Measurements from ENCODE around the gene HPCAL4.

Gene HPCAL4

DNA sequence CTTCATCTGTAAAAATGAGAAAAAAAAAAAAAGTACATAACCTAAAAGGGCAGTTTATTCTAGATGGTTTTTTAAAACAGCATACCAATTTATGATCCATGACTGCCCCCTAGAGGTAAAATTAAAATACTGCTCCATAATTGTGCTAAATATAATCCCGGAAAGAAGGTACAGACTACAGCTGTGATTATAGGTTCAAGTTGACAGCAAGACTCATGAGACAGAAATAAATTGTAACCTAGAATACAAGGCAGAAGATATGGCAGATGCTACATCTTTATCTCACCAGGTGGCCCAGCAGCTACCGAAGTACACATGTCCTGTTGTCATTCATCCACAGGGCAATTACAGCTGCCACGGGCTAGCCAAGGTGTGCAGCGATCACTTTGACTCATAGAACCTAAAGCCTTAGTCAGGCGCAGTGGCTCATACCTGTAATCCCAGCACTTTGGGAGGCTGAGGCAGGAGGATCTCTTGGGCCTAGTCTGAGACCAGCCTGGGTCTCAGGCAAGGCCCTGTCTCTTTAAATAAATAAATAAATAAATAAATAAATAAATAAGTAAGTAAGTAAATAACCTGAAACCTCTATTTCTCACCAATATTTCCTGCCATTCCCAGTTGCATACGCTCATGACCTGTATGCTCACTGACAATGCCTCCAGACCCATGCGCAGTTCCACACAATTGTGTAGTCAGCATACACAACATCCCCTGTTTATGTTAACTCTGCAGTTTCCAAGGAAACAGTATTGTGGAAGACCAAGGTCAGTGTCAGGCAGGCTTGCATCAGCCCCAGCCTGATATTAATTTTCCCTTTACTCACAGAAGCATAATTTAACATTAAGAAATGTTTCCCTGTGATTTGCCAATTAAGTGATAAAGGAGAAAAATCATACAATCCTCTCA is 29.1 kb upstream of the HPCAL4 start (continued):
- TF ChIP-seq ZNF202 (tag by site-specific recombination; IDR thresholded peaks at IDR 0.05; ENCODE audit: borderline replicate concordance) (no peak), HOXA7 (CRISPR knock-in tag; IDR thresholded peaks at IDR 0.05; ENCODE audit: borderline replicate concordance) (no peak), ZNF10 (tag by site-specific recombination; IDR thresholded peaks at IDR 0.05) (no peak), SCRT2 (tag by site-specific recombination; IDR thresholded peaks at IDR 0.05) (no peak), ZNF707 (tag by site-specific recombination; IDR thresholded peaks at IDR 0.05) (peak; percentile 15; the same call in 1 of the 2 replicates), ZSCAN23 (tag by site-specific recombination; IDR thresholded peaks at IDR 0.05) (no peak), ZSCAN30 (tag by site-specific recombination; IDR thresholded peaks at IDR 0.05) (no peak; the same call in 1 of the 2 replicates), ZNF274 (IDR thresholded peaks at IDR 0.05; ENCODE audit: low read length) (no peak), ZNF274 (tag by site-specific recombination; IDR thresholded peaks at IDR 0.05; ENCODE audit: borderline replicate concordance) (no peak), ZEB2 (tag by site-specific recombination; IDR thresholded peaks at IDR 0.05) (no peak; the same call in 1 of the 2 replicates), ZNF157 (tag by site-specific recombination; IDR thresholded peaks at IDR 0.05) (no peak), ZIC2 (tag by site-specific recombination; IDR thresholded peaks at IDR 0.05) (no peak), GLI4 (tag by site-specific recombination; IDR thresholded peaks at IDR 0.05) (no peak), YY2 (tag by site-specific recombination; IDR thresholded peaks at IDR 0.05) (no peak), ZNF366 (tag by site-specific recombination; conservative IDR thresholded peaks at IDR 0.05) (peak; percentile 29; the same call in 1 of the 2 replicates), ZNF585B (tag by site-specific recombination; IDR thresholded peaks at IDR 0.05) (no peak), ZNF514 (tag by site-specific recombination; IDR thresholded peaks at IDR 0.05) (peak; percentile 66; the same call in 1 of the 2 replicates), ZNF266 (tag by site-specific recombination; IDR thresholded peaks at IDR 0.05; ENCODE audit: low read depth) (peak; percentile 80), ZXDB (tag by site-specific recombination; IDR thresholded peaks at IDR 0.05) (peak; percentile 83), ZNF138 (tag by site-specific recombination; IDR thresholded peaks at IDR 0.05; ENCODE audit: borderline replicate concordance) (no peak), ZNF391 (tag by site-specific recombination; IDR thresholded peaks at IDR 0.05; ENCODE audit: borderline replicate concordance, low read depth) (no peak), ZNF510 (tag by site-specific recombination; IDR thresholded peaks at IDR 0.05; ENCODE audit: insufficient replicate concordance) (peak; percentile 84), SALL2 (tag by site-specific recombination; IDR thresholded peaks at IDR 0.05; ENCODE audit: borderline replicate concordance) (no peak), ZFP41 (tag by site-specific recombination; IDR thresholded peaks at IDR 0.05; ENCODE audit: borderline replicate concordance) (no peak), ZNF560 (tag by site-specific recombination; IDR thresholded peaks at IDR 0.05; ENCODE audit: borderline replicate concordance) (peak; percentile 87), MYNN (tag by site-specific recombination; IDR thresholded peaks at IDR 0.05; ENCODE audit: borderline replicate concordance) (no peak), ZNF791 (tag by site-specific recombination; IDR thresholded peaks at IDR 0.05) (peak; percentile 33; the same call in 1 of the 2 replicates), ZNF211 (tag by site-specific recombination; IDR thresholded peaks at IDR 0.05; ENCODE audit: low read depth) (no peak)
- TF ChIP-seq, protein P1, sequence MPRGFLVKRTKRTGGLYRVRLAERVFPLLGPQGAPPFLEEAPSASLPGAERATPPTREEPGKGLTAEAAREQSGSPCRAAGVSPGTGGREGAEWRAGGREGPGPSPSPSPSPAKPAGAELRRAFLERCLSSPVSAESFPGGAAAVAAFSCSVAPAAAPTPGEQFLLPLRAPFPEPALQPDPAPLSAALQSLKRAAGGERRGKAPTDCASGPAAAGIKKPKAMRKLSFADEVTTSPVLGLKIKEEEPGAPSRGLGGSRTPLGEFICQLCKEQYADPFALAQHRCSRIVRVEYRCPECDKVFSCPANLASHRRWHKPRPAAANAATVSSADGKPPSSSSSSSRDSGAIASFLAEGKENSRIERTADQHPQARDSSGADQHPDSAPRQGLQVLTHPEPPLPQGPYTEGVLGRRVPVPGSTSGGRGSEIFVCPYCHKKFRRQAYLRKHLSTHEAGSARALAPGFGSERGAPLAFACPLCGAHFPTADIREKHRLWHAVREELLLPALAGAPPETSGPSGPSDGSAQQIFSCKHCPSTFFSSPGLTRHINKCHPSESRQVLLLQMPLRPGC (tag by site-specific recombination; IDR thresholded peaks at IDR 0.05), result no peak
- TF ChIP-seq, protein P2, sequence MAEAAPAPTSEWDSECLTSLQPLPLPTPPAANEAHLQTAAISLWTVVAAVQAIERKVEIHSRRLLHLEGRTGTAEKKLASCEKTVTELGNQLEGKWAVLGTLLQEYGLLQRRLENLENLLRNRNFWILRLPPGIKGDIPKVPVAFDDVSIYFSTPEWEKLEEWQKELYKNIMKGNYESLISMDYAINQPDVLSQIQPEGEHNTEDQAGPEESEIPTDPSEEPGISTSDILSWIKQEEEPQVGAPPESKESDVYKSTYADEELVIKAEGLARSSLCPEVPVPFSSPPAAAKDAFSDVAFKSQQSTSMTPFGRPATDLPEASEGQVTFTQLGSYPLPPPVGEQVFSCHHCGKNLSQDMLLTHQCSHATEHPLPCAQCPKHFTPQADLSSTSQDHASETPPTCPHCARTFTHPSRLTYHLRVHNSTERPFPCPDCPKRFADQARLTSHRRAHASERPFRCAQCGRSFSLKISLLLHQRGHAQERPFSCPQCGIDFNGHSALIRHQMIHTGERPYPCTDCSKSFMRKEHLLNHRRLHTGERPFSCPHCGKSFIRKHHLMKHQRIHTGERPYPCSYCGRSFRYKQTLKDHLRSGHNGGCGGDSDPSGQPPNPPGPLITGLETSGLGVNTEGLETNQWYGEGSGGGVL (tag by site-specific recombination; IDR thresholded peaks at IDR 0.05), result no peak
- TF ChIP-seq, protein P3, sequence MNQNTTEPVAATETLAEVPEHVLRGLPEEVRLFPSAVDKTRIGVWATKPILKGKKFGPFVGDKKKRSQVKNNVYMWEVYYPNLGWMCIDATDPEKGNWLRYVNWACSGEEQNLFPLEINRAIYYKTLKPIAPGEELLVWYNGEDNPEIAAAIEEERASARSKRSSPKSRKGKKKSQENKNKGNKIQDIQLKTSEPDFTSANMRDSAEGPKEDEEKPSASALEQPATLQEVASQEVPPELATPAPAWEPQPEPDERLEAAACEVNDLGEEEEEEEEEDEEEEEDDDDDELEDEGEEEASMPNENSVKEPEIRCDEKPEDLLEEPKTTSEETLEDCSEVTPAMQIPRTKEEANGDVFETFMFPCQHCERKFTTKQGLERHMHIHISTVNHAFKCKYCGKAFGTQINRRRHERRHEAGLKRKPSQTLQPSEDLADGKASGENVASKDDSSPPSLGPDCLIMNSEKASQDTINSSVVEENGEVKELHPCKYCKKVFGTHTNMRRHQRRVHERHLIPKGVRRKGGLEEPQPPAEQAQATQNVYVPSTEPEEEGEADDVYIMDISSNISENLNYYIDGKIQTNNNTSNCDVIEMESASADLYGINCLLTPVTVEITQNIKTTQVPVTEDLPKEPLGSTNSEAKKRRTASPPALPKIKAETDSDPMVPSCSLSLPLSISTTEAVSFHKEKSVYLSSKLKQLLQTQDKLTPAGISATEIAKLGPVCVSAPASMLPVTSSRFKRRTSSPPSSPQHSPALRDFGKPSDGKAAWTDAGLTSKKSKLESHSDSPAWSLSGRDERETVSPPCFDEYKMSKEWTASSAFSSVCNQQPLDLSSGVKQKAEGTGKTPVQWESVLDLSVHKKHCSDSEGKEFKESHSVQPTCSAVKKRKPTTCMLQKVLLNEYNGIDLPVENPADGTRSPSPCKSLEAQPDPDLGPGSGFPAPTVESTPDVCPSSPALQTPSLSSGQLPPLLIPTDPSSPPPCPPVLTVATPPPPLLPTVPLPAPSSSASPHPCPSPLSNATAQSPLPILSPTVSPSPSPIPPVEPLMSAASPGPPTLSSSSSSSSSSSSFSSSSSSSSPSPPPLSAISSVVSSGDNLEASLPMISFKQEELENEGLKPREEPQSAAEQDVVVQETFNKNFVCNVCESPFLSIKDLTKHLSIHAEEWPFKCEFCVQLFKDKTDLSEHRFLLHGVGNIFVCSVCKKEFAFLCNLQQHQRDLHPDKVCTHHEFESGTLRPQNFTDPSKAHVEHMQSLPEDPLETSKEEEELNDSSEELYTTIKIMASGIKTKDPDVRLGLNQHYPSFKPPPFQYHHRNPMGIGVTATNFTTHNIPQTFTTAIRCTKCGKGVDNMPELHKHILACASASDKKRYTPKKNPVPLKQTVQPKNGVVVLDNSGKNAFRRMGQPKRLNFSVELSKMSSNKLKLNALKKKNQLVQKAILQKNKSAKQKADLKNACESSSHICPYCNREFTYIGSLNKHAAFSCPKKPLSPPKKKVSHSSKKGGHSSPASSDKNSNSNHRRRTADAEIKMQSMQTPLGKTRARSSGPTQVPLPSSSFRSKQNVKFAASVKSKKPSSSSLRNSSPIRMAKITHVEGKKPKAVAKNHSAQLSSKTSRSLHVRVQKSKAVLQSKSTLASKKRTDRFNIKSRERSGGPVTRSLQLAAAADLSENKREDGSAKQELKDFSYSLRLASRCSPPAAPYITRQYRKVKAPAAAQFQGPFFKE (tag by site-specific recombination; IDR thresholded peaks at IDR 0.05; ENCODE audit: borderline replicate concordance), result no peak

Measured in HEK293 (cell line).